Activated CD8-positive, alpha-beta memory T cell treated with anti-CD3 and anti-CD28 coated beads for 4 hours (primary cell): Measurements from ENCODE around the gene F12.
"Not testable (repeated sequence)": the region's sequence is repeated elsewhere in the genome, so short reads cannot be mapped to it uniquely, and the experiment has no call there.

Source experiments
- DNase-seq, 2 donors: peaks; one replicate each; pipeline ENCODE4 v3.0.0-alpha.2; 2020; ENCODE audit warnings: low read depth in 2 of 2

Gene F12

DNA sequence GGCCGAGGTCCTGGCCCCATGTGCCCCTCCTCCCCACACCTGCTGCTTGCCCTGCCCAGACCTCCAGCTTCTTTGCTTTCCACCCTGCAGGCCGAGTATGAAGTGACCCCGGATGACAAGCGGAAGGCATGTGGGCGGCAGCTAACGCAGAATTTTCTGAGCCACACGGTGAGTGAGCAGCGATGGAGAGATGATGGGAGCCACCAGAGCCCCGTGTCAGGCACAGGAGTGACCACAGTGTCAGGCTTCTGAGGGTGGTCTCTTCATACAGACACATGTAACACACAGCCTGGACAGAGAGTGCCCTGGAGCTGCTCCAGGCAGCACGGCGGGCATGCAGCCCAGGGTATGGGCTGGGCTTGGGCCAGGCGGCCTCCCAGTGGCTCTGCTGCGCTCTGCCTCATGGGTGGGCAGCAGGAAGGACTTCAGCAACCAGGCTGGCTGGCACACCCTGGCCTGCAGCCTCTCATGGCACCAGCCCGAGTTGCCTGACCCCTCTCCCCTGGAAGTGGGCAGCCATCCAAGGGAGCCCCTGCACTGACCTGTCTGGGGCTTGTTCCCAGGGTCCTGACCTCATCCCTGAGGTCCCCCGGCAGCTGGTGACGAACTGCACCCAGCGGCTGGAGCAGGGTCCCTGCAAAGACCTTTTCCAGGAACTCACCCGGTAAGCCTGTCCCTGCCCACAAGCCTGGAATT lies 22.9 kb upstream of the F12 start:
- no peak for DNase-seq

DNA sequence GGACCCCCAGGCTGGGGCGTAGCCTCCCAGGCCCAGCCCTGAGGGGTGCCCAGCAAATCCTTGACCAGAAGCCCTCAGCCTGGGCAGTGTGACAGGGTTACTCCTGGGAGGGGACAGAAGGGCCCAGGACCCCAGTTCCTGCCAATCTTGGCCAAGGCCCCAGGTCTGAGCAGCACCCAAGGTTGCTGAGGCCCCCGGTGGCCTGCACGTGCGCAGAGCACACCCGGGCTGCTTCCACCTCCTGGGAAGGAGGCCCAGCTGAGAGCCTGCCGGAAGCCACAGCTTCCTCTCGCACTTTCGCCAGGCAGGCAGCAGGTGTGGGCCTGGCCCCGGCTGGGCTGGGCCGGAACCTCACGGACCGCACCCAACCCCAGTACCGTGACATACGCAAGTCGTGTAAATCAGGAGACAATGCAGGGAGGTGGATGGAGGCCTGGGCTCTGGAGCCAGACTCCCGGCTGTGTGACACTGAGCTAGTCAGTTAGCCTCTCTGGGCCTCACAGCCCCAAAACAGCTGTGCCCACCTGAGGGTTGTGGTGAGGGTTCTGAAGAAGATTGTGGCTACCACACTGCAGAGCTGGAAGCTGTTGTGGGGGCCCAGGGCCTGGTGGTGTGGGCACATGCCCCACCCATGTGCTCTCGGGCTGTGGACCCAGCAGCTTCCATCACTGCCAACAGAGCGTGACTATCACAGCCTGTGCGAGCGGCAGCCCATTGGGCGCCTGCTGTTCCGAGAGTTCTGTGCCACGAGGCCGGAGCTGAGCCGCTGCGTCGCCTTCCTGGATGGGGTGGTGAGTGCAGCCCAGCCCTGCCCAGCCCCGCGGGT lies 22.2 kb upstream of the F12 start:
- peak in 1 of 2 donors; percentile 44 for DNase-seq

DNA sequence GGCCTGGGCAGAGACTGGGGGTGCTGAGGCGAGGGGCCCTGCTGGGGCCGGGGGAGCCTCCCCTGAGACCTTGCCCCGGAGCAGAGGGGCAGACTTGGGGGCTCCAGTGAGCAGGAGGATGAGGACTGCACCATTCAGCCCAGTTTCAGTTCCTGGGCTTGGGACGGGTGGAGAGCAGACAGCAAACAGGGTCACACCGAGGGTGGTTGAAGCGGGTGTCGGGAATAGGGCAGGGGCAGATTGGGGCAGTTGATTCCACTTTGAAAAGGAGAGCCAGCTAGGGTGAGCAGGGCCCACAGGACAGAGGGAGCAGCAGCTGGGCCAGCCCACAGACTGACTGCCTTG lies 21.6 kb upstream of the F12 start:
- DNase-seq: no peak

DNA sequence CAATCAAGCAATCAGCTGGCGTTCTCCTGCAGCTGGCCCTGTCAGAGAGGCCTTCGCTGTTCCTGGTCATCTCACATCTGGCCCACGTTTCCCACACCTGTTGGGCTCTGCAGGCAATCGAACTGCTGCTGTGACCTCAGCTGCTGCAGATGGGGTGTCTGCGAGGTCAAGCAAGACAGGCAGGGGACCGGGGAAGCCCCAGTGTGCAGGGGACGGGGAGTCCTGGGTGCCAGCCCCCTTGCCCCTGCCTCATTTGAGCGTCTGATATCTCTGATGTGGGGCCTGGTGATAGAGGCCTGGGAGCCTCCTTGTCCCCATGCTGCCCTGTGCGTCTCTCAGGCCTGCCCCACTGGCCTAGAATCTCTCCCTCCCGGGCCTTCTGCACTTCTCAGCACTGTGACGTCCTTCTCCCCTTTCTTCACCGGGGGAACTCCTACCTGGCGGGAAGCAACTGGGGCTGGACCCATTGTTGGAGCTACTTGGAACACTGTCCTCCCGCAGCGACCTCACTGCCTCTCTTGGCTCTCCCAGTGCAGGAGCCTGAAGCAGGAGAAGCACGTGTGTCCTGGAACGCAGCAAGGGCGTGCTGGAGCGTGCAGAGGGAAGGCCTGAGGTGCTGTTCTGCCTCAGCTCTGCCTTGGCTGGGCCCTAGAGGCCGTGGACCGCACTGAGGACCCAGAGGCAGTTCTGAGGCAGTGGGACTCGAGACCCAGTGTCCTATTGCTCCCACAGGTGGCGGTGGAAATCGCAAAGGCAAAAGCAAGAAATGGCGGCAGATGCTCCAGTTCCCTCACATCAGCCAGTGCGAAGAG lies 21.0 kb upstream of the F12 start:
- no peak for DNase-seq

DNA sequence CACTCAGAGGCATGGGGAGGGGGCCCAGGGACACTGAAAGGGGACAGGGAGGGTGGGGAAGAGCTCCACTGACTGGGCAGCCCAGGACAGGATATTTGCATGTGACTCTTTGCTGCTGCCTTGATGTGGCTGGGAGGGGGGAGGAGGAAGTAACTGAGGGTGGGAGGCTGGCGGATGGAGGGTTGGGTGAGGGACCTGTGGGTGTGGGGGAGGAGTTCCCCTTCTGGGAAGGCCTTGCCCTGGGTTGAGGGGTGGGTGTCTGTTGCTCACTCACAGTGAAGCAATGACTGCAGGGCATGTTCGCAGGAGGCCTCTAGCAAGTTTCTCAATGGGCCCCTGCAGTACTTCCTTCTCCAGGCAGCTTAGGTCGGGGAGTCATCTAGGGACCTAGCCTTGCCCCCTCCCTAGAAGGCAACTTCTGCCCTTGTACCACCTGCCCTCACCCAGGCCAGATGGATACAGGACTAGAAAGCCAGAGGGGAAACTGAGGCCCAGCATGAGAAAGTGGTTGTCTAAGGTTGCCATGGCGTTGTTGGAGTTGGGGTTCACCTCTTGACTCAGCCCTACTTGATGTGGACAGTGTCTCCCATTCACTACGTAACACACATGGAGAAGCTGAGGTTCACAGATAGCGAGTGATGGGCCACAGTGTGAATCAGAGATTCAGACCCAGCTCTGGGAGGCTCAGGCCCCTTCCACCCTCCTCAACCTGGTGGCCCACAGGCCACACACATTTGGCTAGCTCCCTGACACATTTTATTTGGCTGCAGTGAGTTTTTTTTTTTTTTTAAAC lies 20.1 kb upstream of the F12 start:
- DNase-seq: peak; percentile 80 to 89

DNA sequence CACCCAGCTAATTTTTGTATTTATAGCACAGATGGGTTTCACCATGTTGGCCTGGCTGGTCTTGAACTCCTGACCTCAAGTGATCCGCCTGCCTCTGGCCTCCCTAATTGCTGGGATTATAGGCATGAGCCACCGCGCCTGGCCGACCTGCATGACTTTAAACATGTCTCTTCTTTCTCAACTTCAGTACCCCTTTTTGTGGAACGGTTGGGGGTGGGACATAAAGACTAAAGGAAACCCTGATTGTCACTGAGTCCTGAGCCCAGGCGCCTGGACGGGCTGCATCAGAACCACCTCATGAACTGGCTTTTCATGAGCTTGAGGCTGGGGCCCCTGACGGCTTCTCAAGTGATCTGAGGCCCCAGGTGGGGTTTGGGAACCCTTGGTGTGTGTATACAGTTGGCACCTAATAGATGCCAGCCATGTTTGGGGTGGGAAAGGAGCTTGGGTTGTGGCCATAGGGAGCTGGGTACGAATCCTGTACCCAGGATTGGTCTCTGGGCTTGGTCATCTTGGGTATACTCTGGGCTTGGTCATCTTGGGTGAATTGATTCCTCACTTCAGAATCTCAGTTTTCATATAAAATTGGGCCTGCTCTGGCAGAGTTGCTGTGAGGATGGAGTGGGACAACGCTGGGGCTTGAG lies 19.3 kb upstream of the F12 start:
- DNase-seq: no peak

DNA sequence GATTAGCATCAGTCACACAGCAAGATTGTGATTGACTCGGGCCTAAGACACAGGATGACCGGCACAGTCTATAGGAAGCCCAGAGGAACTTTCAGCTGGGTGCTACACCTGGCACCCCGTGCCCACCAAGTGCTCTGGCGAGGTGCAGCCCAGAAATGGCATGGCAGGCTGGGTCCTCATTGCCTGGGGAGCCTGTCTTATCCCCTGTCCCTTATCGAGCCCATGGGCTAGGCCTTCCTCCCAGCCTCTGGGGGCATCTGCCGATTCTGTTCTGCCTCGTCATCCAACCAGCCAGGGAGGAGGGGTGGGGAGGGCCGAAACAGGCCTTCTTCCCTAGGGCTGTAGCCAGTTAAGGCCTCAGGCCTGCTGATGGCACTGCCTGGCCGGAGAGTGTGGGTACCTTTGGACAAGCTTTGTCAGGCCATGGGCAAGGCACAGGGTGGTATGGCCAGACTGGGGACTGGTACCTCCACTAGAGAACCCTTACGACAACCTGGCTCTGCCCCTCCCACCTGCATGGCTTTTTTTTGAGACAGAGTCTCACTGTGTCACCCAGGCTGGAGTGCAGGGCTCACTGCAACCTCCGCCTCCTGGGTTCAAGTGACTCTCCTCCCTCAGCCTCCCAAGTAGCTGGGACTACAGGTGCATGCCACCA lies 18.7 kb upstream of the F12 start:
- no peak for DNase-seq

DNA sequence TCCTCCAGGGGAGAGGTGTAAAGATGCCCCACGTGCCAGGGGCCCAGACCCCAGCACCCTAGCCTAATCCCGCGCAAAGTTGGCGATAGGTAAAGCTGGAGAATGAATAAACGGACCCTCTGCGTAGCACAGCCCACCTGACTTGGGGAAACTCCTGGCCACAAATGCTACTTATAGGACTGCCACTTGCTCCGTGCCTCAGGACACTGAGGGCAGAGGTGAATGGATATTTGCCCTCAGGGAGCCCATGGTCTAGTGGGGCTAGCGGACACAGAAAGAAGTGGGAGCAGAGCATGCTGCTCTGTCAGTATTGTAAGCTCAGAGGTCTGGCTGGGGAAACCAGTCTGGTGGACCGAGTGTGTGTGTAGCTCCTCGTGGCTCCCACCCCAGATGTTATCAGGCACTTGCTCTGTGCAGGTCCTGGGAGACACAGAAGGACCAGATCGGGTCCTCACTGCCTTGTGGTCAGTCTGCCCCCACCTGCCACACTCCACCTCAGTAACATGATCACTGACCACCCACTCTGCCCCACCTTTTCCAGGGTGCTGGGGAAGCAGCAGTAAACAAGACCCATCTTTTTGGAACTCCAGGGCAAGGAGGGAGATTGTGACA lies 18.0 kb upstream of the F12 start:
- DNase-seq: no peak

DNA sequence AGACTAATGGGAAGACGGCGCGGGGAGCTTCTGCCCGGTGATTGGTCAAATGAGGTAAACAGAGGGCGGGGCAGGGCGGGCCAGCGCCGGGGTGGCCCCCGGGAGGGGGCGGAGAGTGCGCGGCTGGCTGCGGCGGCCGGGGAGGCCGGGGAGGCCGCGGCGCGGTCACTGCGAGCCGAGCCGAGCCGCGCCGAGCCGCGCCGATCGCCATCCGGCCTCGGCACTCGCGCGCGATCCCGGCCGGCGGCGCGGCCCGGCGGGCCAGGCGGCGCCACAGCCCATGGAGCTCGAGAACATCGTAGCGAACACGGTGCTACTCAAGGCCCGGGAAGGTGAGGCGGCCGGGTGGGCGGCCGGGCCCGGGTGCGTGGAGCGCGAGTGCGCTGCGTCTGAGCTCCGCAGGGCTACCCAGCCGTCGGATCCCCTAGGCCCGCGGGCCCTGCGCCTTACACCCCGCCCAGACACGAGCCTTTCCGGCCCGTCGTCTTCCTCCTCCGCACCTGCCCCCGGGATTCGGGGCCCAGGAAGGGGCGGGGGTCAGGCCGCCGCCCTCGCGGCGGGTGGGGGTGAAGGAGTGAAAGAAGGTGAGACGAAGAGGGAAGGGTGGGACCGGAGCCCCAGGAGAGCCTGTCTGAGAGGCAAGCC lies 17.3 kb upstream of the F12 start, which contains the start of gene GRK6:
Gene GRK6, plus strand, starts transcription at position 111 of the 645 bp plus-strand sequence. Its CDS starts 170 bp downstream, at position 281.
- DNase-seq: no peak

DNA sequence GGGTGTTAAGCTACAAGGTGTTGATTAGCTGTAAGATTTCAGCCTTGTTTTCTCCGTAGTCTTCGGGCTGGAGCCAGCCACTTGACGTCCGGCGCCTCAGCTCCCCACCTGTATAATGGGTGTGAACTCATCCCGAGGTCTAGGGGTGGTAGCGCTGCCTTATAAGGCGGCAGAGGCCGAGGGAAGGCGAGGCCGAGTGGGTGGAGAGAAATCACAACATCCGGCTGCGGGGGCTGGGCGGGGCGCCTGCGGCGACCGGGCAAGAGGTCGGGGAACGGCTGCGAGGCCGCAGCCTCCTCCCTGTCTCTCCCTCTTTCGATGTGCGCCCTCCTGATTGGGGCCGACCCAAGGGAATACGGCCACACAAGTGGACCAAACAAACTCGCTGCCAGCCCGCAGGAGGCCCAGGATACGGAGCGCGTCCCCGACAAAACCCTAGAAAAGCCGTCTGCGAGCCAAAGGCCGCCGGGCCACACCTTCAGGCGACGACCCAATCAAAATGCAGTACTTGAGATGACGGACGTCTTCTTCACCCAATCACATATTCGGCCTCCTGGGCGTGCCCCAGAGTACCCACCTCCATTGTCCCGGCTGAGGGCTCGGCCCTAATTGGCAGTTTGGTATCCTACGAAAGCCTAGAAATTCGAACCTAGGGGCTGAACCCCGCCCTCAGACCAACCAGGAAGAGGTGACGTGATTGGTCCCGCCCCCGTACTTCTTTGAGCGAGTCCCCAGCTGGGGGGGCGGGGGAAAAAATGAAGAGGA lies 16.6 kb upstream of the F12 start:
- peak; percentile 98 to 99 for DNase-seq

DNA sequence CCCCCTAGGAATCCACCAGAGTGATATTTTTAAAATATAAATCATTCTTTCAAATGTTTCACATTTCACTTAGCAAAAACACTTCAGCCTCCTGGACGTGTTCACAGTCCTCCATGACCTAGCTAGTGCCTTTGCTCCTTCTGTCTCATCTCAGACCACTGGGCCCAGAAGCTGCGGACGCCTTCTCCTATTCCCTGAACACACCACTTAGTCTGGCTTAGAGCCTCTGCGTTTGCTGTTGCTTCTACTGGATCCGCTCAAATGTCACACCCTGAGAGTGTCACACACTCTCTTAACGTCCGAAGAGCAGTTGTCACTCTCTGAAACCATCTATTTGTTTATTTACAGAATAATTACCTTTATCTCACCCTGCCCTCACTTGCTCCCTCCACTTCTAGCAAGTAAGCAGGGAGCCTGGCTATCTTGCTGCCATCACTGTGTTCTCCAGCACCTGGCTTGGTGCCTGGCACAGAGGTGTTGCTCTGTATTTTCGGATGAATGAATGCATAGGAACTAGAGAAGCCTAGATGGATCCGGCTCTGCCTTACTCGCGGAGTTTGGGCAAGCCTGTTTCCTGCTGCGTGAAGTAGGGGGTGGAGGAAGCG lies 15.9 kb upstream of the F12 start:
- no peak for DNase-seq

DNA sequence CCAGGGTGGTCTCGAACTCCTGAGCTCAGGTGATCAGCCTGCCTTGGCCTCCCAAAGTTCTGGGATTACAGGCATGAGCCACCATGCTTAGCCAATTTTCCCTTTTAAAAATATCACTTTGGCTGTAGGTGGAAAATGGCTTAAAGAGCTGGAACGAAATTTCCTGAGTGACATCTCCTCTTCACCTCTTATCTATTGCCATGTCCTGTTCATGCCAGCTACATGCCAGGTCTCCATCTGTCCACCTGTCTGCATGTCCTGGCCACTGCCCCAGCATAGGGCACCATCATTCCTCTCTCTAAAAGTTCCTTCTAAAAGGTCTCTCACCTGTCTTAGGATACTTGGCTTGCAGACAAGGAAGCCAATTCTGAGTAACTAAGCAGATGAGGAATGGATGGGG lies 14.3 kb upstream of the F12 start:
- DNase-seq: no peak

DNA sequence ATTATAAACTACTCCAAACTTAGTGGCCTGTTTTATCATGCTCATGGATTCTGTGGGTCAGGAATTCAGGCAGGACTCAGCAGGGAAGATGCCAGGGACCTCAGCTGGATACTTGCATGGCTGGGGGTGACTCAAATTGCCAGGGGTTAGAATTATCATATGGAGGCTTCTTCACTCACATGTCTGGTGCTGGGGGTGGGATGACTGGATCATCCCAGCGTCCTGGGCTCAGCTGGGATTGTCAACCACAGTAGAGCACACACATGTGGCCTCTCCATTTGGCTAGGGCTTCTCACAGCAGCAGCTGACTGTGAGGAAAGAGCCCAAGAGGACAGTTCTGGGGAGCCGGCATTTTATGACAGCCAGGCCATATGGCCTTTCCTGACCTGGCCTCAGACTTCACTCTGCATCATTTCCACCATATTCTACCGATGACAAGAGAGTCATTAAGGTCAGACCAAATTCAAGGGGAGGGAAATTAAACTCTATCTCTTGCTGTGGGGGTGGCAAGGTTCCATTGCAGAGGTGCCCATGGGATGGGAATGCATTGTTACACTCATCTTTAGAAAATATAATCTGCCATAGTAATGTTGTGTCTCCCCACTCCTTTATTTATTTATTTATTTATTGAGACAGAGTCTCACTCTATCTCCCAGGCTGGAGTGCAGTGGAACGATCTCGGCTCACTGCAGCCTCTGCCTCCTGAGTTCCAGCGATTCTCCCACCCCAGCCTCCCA lies 11.9 kb upstream of the F12 start:
- DNase-seq: no peak

DNA sequence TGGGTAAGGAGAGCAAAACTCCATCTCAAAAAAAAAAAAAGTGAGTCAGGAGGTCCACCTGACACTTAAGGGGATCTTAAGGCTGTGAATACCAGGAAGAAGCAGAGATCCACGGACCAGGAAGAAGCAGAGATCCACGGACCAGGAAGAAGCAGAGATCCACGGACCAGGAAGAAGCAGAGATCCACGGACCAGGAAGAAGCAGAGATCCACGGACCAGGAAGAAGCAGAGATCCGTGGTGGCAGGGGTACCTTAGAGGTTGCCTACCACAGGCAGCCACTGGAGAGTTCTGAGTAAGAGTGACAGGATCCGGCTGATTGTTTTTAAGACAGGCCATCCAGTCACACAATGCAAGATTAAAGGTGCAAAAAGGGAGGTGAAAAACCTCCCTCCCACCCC lies 11.1 kb upstream of the F12 start:
- not testable (repeated sequence) for DNase-seq

DNA sequence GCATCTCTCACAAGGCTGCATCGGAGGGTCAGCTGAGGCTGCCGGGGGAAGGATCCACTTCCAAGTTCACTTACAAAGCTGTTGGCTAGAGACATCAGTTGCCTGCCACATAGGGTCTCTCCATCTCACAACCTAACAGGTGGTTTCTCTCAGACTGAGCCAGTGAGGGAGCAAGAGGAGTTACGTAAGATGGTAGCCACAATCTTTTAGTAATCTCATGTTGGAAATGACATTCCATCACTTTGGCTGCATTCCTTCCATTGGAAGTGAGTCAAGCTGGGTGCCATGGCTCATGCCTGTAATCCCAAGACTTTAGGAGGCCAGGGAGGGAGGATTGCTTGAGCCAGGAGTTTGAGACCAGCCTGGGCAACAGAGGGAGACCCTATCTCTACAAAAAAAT lies 9.7 kb upstream of the F12 start:
- DNase-seq: no peak

DNA sequence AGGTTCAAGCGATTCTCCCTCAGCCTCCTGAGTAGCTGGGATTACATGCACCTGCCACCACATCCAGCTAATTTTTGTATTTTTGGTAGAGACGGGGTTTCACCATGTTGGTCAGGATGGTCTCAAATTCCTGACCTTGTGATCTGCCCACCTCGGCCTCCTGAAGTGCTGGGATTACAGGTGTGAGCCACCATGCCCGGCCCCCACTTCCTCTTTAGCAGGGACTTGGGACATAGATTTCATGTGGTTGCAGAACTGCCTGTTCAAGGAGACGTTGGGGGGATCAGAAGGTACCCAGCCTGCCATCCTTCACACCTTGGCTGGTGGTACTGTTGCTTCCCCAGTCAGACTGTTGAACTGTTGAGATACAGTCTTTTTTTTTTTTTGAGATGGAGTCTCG lies 7.7 kb upstream of the F12 start:
- not testable (repeated sequence) for DNase-seq

DNA sequence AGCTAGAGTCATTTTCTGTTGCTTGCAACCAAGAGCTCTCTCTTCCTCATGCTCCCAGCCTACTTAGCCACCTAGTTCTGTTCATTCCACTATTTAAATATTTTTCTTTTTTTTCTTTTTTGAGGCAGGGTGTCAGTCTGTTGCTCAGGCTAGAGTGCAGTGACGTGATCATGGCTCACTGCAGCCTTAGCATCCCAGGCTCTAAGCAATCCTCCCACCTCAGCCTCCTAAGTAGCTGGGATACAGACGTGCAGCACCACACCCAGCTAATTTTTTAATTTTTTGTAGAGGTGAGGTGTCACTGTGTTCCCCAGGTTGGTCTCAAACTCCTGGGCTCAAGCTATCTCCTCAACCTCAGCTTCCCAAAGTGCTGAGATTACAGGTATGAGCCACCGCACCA lies 5.1 kb upstream of the F12 start:
- no peak for DNase-seq
